NCI-H524 treated with DMSO at 0.1 percent for 48 hours (cell line): ENCODE results near the gene GPC3.

Source experiments
- DNase-seq: peaks from one replicate; lab custom pipeline; 2025; lab: John Stamatoyannopoulos, UW

Gene GPC3

GRCh38 chrX:133884430-133885394 lies 100.7 kb downstream of the GPC3 start:
- DNase-seq: no peak

GRCh38 chrX:133881893-133882292 lies 103.5 kb downstream of the GPC3 start:
- DNase-seq: no peak

- no peak for DNase-seq
These were observed 104.4 kb downstream of the GPC3 start for GRCh38 chrX:133881007-133881406.

GRCh38 chrX:133880032-133880443 lies 105.4 kb downstream of the GPC3 start:
- peak; percentile 80 for DNase-seq

GRCh38 chrX:133878710-133879109 lies 106.7 kb downstream of the GPC3 start:
- DNase-seq: no peak

- DNase-seq: no peak
These were observed 108.7 kb downstream of the GPC3 start for GRCh38 chrX:133876646-133877045.

- DNase-seq: no peak
These were observed 116.1 kb downstream of the GPC3 start for GRCh38 chrX:133869270-133869669.

- peak; percentile 84 for DNase-seq
These were observed 116.7 kb downstream of the GPC3 start for GRCh38 chrX:133868682-133869081.

GRCh38 chrX:133868250-133868649 lies 117.1 kb downstream of the GPC3 start:
- DNase-seq: no peak

- no peak for DNase-seq
These were observed 119.5 kb downstream of the GPC3 start for GRCh38 chrX:133865761-133866471.

GRCh38 chrX:133864236-133864635 lies 121.2 kb downstream of the GPC3 start:
- no peak for DNase-seq

GRCh38 chrX:133859860-133860259 lies 125.5 kb downstream of the GPC3 start:
- no peak for DNase-seq

- no peak for DNase-seq
These were observed 126.1 kb downstream of the GPC3 start for GRCh38 chrX:133859336-133859735.

GRCh38 chrX:133857640-133858269 lies 127.6 kb downstream of the GPC3 start:
- DNase-seq: peak; percentile 66

GRCh38 chrX:133856819-133857218 lies 128.6 kb downstream of the GPC3 start:
- DNase-seq: no peak

GRCh38 chrX:133854290-133854689 lies 131.1 kb downstream of the GPC3 start:
- no peak for DNase-seq

GRCh38 chrX:133852837-133853356 lies 132.5 kb downstream of the GPC3 start:
- no peak for DNase-seq

- no peak for DNase-seq
These were observed 133.0 kb downstream of the GPC3 start for GRCh38 chrX:133852401-133852800.

- DNase-seq: no peak
These were observed 135.0 kb downstream of the GPC3 start for GRCh38 chrX:133850399-133850798.

GRCh38 chrX:133849676-133850075 lies 135.7 kb downstream of the GPC3 start:
- DNase-seq: no peak

GRCh38 chrX:133847340-133847994 lies 137.9 kb downstream of the GPC3 start:
- no peak for DNase-seq

GRCh38 chrX:133846311-133846710 lies 139.1 kb downstream of the GPC3 start:
- no peak for DNase-seq
